H9 (cell line): ENCODE results near the gene EIF3M. TPM values are rescaled to one million over a fixed set of nuclear protein-coding genes. Genes with fewer than 3 reads are reported as not detected.

Experiments used
- DNase-seq: peaks from one replicate; pipeline ENCODE4 v3.0.0-alpha.2; 2017
- H2AFZ ChIP-seq: one replicate; pipeline ENCODE4 v1.6.1; 2013; ENCODE audit warnings: mild to moderate bottlenecking, low read length, control low read depth, moderate library complexity
- H2AK5ac ChIP-seq: 2 replicates; pipeline ENCODE4 v1.6.1; 2013; ENCODE audit warnings: low read length, control low read depth, mixed read lengths; ENCODE audit not compliant: insufficient read length
- H2BK120ac ChIP-seq: one replicate; pipeline ENCODE4 v1.6.1; 2013; ENCODE audit warnings: low read depth, mild to moderate bottlenecking, low read length, control low read depth, inconsistent platforms; ENCODE audit not compliant: poor library complexity, severe bottlenecking
- H2BK12ac ChIP-seq: 2 replicates; pipeline ENCODE4 v1.6.1; 2013; ENCODE audit warnings: low read length, control low read depth, mixed read lengths, low read depth; ENCODE audit not compliant: insufficient read length
- H2BK15ac ChIP-seq: 2 replicates; pipeline ENCODE4 v1.6.1; 2013; ENCODE audit warnings: low read depth, low read length, control low read depth
- H2BK20ac ChIP-seq: one replicate; pipeline ENCODE4 v1.6.1; 2013; ENCODE audit warnings: low read depth, mild to moderate bottlenecking, low read length, control low read depth, inconsistent platforms; ENCODE audit not compliant: poor library complexity, severe bottlenecking
- H2BK5ac ChIP-seq: 2 replicates; pipeline ENCODE4 v1.6.1; 2013; ENCODE audit warnings: low read length, control low read depth, mixed read lengths; ENCODE audit not compliant: insufficient read length
- H3K14ac ChIP-seq: 2 replicates; pipeline ENCODE4 v1.6.1; 2013; ENCODE audit warnings: low read length, control low read depth; ENCODE audit not compliant: insufficient read depth
- H3K18ac ChIP-seq: 2 replicates; pipeline ENCODE4 v1.6.1; 2013; ENCODE audit warnings: low read depth, mild to moderate bottlenecking, mixed read lengths, low read length, control low read depth; ENCODE audit not compliant: insufficient read length
- H3K23ac ChIP-seq: 2 replicates; pipeline ENCODE4 v1.6.1; 2013; ENCODE audit warnings: low read length, control low read depth, mixed read lengths, low read depth; ENCODE audit not compliant: insufficient read length
- H3K23me2 ChIP-seq: 2 replicates; pipeline ENCODE4 v1.6.1; 2013; ENCODE audit warnings: low read depth, mild to moderate bottlenecking, mixed read lengths, low read length, control low read depth; ENCODE audit not compliant: insufficient read length, poor library complexity, severe bottlenecking
- H3K27ac ChIP-seq: 2 replicates; pipeline ENCODE4 v1.5.1; 2013; ENCODE audit warnings: low read length, control low read depth, mixed read lengths, low read depth; ENCODE audit not compliant: insufficient read length
- H3K27me3 ChIP-seq: 2 replicates; pipeline ENCODE4 v1.6.1; 2013; ENCODE audit warnings: low read length, control low read depth, inconsistent platforms; ENCODE audit not compliant: insufficient read depth
- H3K4ac ChIP-seq: 2 replicates; pipeline ENCODE4 v1.6.1; 2013; ENCODE audit warnings: low read depth, mild to moderate bottlenecking, control low read depth, inconsistent platforms, low read length, moderate library complexity
- H3K4me1 ChIP-seq: 2 replicates; pipeline ENCODE4 v1.6.1; 2013; ENCODE audit warnings: low read length, control low read depth, inconsistent platforms; ENCODE audit not compliant: insufficient read depth
- H3K4me2 ChIP-seq: 2 replicates; pipeline ENCODE4 v1.6.1; 2013; ENCODE audit warnings: low read length, control low read depth, mixed read lengths; ENCODE audit not compliant: insufficient read length, insufficient read depth
- H3K56ac ChIP-seq: 2 replicates; pipeline ENCODE4 v1.6.1; 2013; ENCODE audit warnings: low read depth, mild to moderate bottlenecking, mixed read lengths, low read length, control low read depth; ENCODE audit not compliant: insufficient read length
- H3K79me1 ChIP-seq: 2 replicates; pipeline ENCODE4 v1.6.1; 2013; ENCODE audit warnings: low read depth, mild to moderate bottlenecking, moderate library complexity, low read length, control low read depth, inconsistent platforms; ENCODE audit not compliant: insufficient read depth, poor library complexity, severe bottlenecking
- H3K79me2 ChIP-seq: 2 replicates; pipeline ENCODE4 v1.6.1; 2013; ENCODE audit warnings: low read length, control low read depth, inconsistent platforms; ENCODE audit not compliant: insufficient read depth
- H3K9ac ChIP-seq: 2 replicates; pipeline ENCODE4 v1.6.1; 2013; ENCODE audit warnings: low read length, control low read depth, mixed read lengths; ENCODE audit not compliant: insufficient read length; ENCODE audit errors: extremely low read depth
- H3K9me3 ChIP-seq: one replicate; pipeline ENCODE4 v1.6.1; 2013; ENCODE audit warnings: low read depth, low read length, inconsistent platforms; ENCODE audit not compliant: control insufficient read depth
- H3T11ph ChIP-seq: one replicate; pipeline ENCODE4 v1.6.1; 2013; ENCODE audit warnings: mild to moderate bottlenecking, low read length, control low read depth, inconsistent platforms
- H4K20me1 ChIP-seq: one replicate; pipeline ENCODE4 v1.6.1; 2013; ENCODE audit not compliant: control insufficient read depth, insufficient read length, insufficient read depth
- H4K5ac ChIP-seq: 2 replicates; pipeline ENCODE4 v1.6.1; 2013; ENCODE audit warnings: low read depth, mild to moderate bottlenecking, mixed read lengths, low read length, control low read depth; ENCODE audit not compliant: insufficient read length
- H4K8ac ChIP-seq: replicated peaks from 2 replicates; pipeline ENCODE4 v1.6.1; 2013; ENCODE audit warnings: low read length, control low read depth, mixed read lengths, low read depth; ENCODE audit not compliant: insufficient read length
- H4K91ac ChIP-seq: 2 replicates; pipeline ENCODE4 v1.6.1; 2013; ENCODE audit warnings: low read depth, mild to moderate bottlenecking, moderate library complexity, mixed read lengths, low read length, control low read depth; ENCODE audit not compliant: insufficient read length
- H3K27ac Mint-ChIP-seq, 3 experiments: 2 replicates in 2 of 3; 3 replicates in 1 of 3; pipeline ENCODE4 v1.8.0; 2020 to 2021; ENCODE audit warnings: mixed read lengths in 3 of 3, mild to moderate bottlenecking in 1 of 3, moderate library complexity in 1 of 3
- H3K27me3 Mint-ChIP-seq: 2 replicates; pipeline ENCODE4 v1.8.0; 2021; ENCODE audit warnings: low read depth, mild to moderate bottlenecking, moderate library complexity, mixed read lengths
- H3K36me3 Mint-ChIP-seq, 3 experiments: 2 replicates in 2 of 3; 3 replicates in 1 of 3; pipeline ENCODE4 v1.8.0; 2020 to 2021; ENCODE audit warnings: low read depth in 3 of 3, mixed read lengths in 3 of 3; ENCODE audit not compliant: insufficient read depth in 1 of 3
- H3K4me1 Mint-ChIP-seq, 2 experiments: 2 replicates each; pipeline ENCODE4 v1.8.0; 2020; ENCODE audit warnings: mixed read lengths in 2 of 2
- H3K4me3 Mint-ChIP-seq, 2 experiments: 2 replicates in 1 of 2; 3 replicates in 1 of 2; pipeline ENCODE4 v1.8.0; 2020 to 2021; ENCODE audit warnings: mild to moderate bottlenecking in 2 of 2, mixed read lengths in 2 of 2, moderate library complexity in 1 of 2
- H3K9me3 Mint-ChIP-seq, 2 experiments: 2 replicates in 1 of 2; 3 replicates in 1 of 2; pipeline ENCODE4 v1.8.0; 2020; ENCODE audit warnings: mild to moderate bottlenecking in 2 of 2, mixed read lengths in 2 of 2, moderate library complexity in 1 of 2
- CTCF ChIP-seq: fragments of 200-600 bp; sonication (generic); conservative IDR thresholded peaks from 3 replicates; pipeline ENCODE4 v1.8.0; 2021; ENCODE audit warnings: antibody characterized with exemption, mild to moderate bottlenecking
- total RNA-seq: library from RNA; stranded (reverse); gene quantifications from 2 replicates; pipeline ENCODE4 v1.2.1, GENCODE V29; 2021

Gene EIF3M
- total RNA-seq, 1 experiment from 2014 or later, result 365 TPM

DNA sequence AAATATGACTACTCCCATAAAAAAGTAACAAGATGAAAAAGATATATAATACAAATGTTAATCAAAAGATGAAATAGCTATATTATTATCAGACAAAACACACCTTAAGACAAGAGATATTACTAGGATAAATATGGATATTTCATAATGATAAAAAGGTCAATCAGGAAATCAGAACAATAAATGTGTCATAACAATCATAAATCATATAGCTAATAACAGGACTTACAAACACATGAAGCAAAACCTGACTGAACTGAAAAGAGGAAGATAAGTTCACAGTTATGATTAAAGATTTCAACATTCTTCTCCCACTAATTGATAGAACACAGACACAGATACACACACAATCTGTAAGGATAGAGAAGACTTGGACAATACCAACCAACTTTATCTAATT, 47.2 kb downstream of the EIF3M start:
- no peak overlapping the region for H3K27ac ChIP-seq
- Mint-ChIP-seq H3K4me3 (no peak overlapping the region), H3K4me1 (no peaks in the 10 kb centered on the region), H3K27me3 (peaks cover 12% of the 10 kb centered on the region), H3K27ac (no peak overlapping the region), H3K9me3 (no peaks in the 10 kb centered on the region; a peak in 1 of 5 replicates), H3K36me3 (no peaks in the 10 kb centered on the region; a peak in 1 of 7 replicates)
- H3K79me2 ChIP-seq, result no peaks in the 10 kb centered on the region
- no peak overlapping the region for H4K5ac ChIP-seq
- no peaks in the 10 kb centered on the region for H3K4me1 ChIP-seq
- no peaks in the 10 kb centered on the region for H3K27me3 ChIP-seq
- H3K14ac ChIP-seq, result no peak overlapping the region
- H3K23ac ChIP-seq, result no peak overlapping the region
- H4K20me1 ChIP-seq, result no peaks in the 10 kb centered on the region
- no peak for TF ChIP-seq CTCF
- no peak overlapping the region for H3K56ac ChIP-seq
- DNase-seq, result no peak
- no peak overlapping the region for H2BK120ac ChIP-seq
- H3K79me1 ChIP-seq, result no peaks in the 10 kb centered on the region
- H2BK20ac ChIP-seq, result no peak overlapping the region
- no peak overlapping the region for H2BK12ac ChIP-seq
- H4K8ac ChIP-seq, result no peak overlapping the region
- H3T11ph ChIP-seq, result no peak overlapping the region
- no peak overlapping the region for H3K9ac ChIP-seq
- no peak overlapping the region for H2BK15ac ChIP-seq
- H3K23me2 ChIP-seq, result no peaks in the 10 kb centered on the region
- H3K18ac ChIP-seq, result no peak overlapping the region
- no peak overlapping the region for H2BK5ac ChIP-seq
- H3K9me3 ChIP-seq, result no peaks in the 10 kb centered on the region
- no peak overlapping the region for H4K91ac ChIP-seq
- no peak overlapping the region for H2AFZ ChIP-seq
- no peak overlapping the region for H3K4ac ChIP-seq
- H3K4me2 ChIP-seq, result no peak overlapping the region
- H2AK5ac ChIP-seq, result no peak overlapping the region
